HEK293T (cell line): ENCODE data around the gene CDKN2B.

ENCODE experiments used
- FOXA1 ChIP-seq: fragments of 450-650 bp; IDR thresholded peaks from 2 replicates; pipeline ENCODE4 v1.6.1; 2016; ENCODE audit warnings: mild to moderate bottlenecking
- FOXK2 ChIP-seq: fragments of 450-650 bp; IDR thresholded peaks from 2 replicates; pipeline ENCODE4 v1.6.1; 2016; ENCODE audit warnings: mild to moderate bottlenecking
- L3MBTL2 ChIP-seq: fragments of 450-650 bp; conservative IDR thresholded peaks from 2 replicates; pipeline ENCODE4 v1.6.1; 2016; ENCODE audit warnings: mild to moderate bottlenecking
- SP1 ChIP-seq: fragments of 450-650 bp; IDR thresholded peaks from 2 replicates; pipeline ENCODE4 v1.6.1; 2017
- SUZ12 ChIP-seq: fragments of 450-650 bp; IDR thresholded peaks from 2 replicates; pipeline ENCODE4 v1.6.1; 2016; ENCODE audit warnings: mild to moderate bottlenecking

DNA sequence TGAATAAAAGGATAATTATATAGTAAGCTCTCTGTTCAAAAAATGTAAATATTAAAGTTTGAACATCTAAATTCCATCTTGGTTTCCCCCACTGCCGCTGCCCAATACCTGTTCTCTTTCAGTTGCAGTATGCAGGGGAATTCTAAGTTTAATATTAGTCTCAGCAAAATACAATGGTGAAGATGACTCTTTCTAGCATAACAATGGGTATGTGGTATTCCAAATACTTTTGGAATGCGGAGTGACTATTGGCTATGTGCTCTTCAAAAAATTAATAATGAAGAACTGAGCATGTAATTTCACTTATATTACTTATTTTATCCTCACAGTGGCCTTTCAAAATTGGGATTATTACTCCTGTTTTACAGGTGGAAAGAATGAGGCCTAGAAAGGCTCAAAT, 11.1 kb downstream of the CDKN2B start:
- TF ChIP-seq SP1 (no peak), SUZ12 (no peak), L3MBTL2 (no peak), FOXK2 (no peak), FOXA1 (no peak)
